ENCODE results near the gene SNX24. TPM values are rescaled to one million over a fixed set of nuclear protein-coding genes. Genes with fewer than 3 reads are reported as not detected.

SNX24 gene
- total RNA-seq, 1 experiment from 2014 or later: 10.3 TPM

GRCh38 chr5:122880170-122880689 lies 34.8 kb downstream of the SNX24 start:
- no peaks in the 10 kb centered on the region for H3K36me3 ChIP-seq (ENCODE audit: low read depth, low read length)
- no peaks in the 10 kb centered on the region for H3F3A ChIP-seq (ENCODE audit: low read length, unreplicated experiment)
- no peaks in the 10 kb centered on the region for H3K9me2 ChIP-seq (replicated peaks; ENCODE audit: low read length)
- CTCF ChIA-PET: no interaction called here
- H3K4me2 ChIP-seq (ENCODE audit: low read length): no peak overlapping the region
- POLR2A ChIA-PET (ENCODE audit: unreplicated experiment): no interaction called here
- no peaks in the 10 kb centered on the region for H4K20me1 ChIP-seq (ENCODE audit: low read length)
- ATAC-seq (no peak), DNase-seq (no peak)
- no peaks in the 10 kb centered on the region for H3K79me2 ChIP-seq (ENCODE audit: low read length)
- TF ChIP-seq EZH2phosphoT487 (IDR thresholded peaks at IDR 0.05; ENCODE audit: borderline replicate concordance, low read length): no peak
- no peak for TF ChIP-seq CTCF (conservative IDR thresholded peaks at IDR 0.05; ENCODE audit: low read depth, low read length)
- TF ChIP-seq EZH2 (IDR thresholded peaks at IDR 0.05; ENCODE audit: low read length, unreplicated experiment): no peak
- no peak overlapping the region for H3K9ac ChIP-seq (ENCODE audit: low read length)
- no peaks in the 10 kb centered on the region for H3K9me3 ChIP-seq (ENCODE audit: low read length)
- H2AFZ ChIP-seq (ENCODE audit: low read length): no peak overlapping the region
- H3K4me3 ChIP-seq (ENCODE audit: low read length): no peak overlapping the region
- BruUV-seq (replicated peaks): no TSS peak
- no peaks in the 10 kb centered on the region for H3K27me3 ChIP-seq (ENCODE audit: low read length)
- H3K27ac ChIP-seq (ENCODE audit: low read length): no peak overlapping the region
- no peaks in the 10 kb centered on the region for H3K4me1 ChIP-seq (ENCODE audit: insufficient read depth, low read length)
- intact Hi-C loops (cut with micrococcal nuclease): no loop called here

DNA sequence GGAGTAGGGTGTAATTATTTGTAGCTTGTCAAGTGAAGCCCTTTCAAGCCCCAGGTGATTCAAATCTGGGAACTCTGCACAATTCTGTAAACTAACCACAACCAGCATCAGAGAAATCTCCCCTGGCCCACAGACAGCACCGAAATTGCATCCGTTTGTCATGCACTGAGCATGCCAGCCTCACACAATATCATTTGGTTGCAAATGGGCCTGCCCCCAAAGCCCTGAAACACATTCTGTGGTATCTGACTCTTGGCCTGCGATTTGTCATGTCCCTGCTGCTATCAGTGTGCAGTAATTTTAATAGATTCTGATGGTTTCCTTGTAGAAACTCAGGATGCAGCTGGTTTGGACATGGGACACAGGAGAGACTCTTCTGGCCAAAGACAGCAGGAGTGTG lies 35.3 kb downstream of the SNX24 start:
- H3K4me2 ChIP-seq (ENCODE audit: low read length): no peak overlapping the region
- CTCF ChIA-PET: no interaction called here

More for the DNA sequence above, 35.3 kb downstream of the SNX24 start:
- H2AFZ ChIP-seq (ENCODE audit: low read length): no peak overlapping the region
- DNase-seq: no peak
- POLR2A ChIA-PET (ENCODE audit: unreplicated experiment): no interaction called here
- no peaks in the 10 kb centered on the region for H3F3A ChIP-seq (ENCODE audit: low read length, unreplicated experiment)
- no peak overlapping the region for H3K4me3 ChIP-seq (ENCODE audit: low read length)
- TF ChIP-seq EZH2phosphoT487 (IDR thresholded peaks at IDR 0.05; ENCODE audit: borderline replicate concordance, low read length): no peak
- no peak for TF ChIP-seq EZH2 (IDR thresholded peaks at IDR 0.05; ENCODE audit: low read length, unreplicated experiment)
- no peak for TF ChIP-seq CTCF (conservative IDR thresholded peaks at IDR 0.05; ENCODE audit: low read depth, low read length)
- no peak for ATAC-seq
- intact Hi-C loops (cut with micrococcal nuclease): no loop called here
- no TSS peak for BruUV-seq (replicated peaks)
- H3K27ac ChIP-seq (ENCODE audit: low read length): no peak overlapping the region
- no peaks in the 10 kb centered on the region for H3K9me2 ChIP-seq (replicated peaks; ENCODE audit: low read length)
- H3K79me2 ChIP-seq (ENCODE audit: low read length): no peaks in the 10 kb centered on the region
- H3K36me3 ChIP-seq (ENCODE audit: low read depth, low read length): no peaks in the 10 kb centered on the region
- no peak overlapping the region for H3K9ac ChIP-seq (ENCODE audit: low read length)
- no peaks in the 10 kb centered on the region for H3K4me1 ChIP-seq (ENCODE audit: insufficient read depth, low read length)
- H4K20me1 ChIP-seq (ENCODE audit: low read length): no peaks in the 10 kb centered on the region
- no peaks in the 10 kb centered on the region for H3K9me3 ChIP-seq (ENCODE audit: low read length)
- no peaks in the 10 kb centered on the region for H3K27me3 ChIP-seq (ENCODE audit: low read length)

All from PC-3 (cell line).